HG02642 (cell line): Measurements from ENCODE around the gene RNF224.

ENCODE experiments used
- ATAC-seq: cut with Tn5 transposase; IDR thresholded peaks from one replicate; pipeline ENCODE4 v1.9.1; 2021; ENCODE audit warnings: mild to moderate bottlenecking; ENCODE audit not compliant: unreplicated experiment, poor library complexity

Gene RNF224

GRCh38 chr9:137268538-137269201 is 41.4 kb downstream of the RNF224 start:
- no peak for ATAC-seq

- ATAC-seq, result no peak
These were observed 42.0 kb downstream of the RNF224 start for GRCh38 chr9:137269231-137269772.

DNA sequence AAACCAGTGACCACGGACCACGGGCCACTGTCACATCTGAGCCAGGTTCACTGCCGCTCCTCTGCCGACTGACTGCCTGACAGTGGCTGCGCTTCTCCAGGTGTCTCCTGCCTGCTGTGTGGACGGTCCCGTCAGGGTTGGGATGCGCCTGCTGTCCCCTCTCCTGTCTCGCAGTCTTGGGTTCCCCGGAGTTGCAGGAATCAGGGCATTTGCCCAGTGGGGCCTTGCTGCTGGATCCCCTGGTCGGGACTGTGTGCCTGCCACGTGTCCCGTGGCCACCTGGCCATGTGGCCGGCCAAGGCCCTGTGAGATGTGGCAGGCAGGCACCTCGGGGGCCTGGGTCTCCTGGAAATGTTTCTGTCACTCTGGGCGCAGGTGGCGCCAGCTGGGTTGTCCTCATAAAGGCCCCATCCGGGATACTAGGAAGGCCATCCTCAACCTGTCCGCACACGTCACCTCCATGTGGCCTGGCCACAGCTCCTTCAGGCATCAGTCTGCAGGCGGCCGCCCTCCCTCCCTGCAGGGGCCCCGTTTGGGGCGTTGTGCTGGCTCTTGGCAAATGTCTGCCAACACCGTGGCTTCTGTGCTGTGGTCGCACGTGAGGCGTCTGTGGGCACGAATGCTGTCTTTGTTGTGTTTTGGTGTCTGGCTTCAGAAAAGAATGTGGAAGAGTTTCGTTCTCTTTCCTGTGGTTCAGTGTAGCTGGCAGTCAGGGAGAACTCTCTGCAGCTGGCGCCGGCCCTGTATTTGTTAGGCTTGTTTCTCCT is 43.8 kb downstream of the RNF224 start:
- no peak for ATAC-seq

DNA sequence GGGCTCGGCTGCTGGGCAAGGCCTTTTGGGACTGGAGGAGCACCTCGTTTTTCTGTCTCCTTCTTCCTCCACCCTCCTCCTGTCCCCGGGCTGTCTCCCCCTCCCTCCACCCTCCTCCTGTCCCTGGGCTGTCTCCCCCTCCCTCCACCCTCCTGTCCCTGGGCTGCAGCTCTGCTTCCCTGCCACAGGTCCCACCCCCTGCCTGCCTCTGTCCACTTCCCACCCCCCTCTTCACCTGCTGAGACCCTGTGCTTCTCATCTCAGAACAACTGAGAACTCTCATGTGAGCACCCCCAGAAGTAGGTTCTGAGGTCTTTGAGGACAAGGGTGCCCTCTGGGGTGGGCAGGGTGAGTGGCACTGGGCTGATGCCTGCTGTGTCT is 44.4 kb downstream of the RNF224 start:
- no peak for ATAC-seq

- ATAC-seq, result no peak
These were observed 45.2 kb downstream of the RNF224 start for GRCh38 chr9:137272241-137273094.

GRCh38 chr9:137273095-137273490 is 45.8 kb downstream of the RNF224 start:
- no peak for ATAC-seq

DNA sequence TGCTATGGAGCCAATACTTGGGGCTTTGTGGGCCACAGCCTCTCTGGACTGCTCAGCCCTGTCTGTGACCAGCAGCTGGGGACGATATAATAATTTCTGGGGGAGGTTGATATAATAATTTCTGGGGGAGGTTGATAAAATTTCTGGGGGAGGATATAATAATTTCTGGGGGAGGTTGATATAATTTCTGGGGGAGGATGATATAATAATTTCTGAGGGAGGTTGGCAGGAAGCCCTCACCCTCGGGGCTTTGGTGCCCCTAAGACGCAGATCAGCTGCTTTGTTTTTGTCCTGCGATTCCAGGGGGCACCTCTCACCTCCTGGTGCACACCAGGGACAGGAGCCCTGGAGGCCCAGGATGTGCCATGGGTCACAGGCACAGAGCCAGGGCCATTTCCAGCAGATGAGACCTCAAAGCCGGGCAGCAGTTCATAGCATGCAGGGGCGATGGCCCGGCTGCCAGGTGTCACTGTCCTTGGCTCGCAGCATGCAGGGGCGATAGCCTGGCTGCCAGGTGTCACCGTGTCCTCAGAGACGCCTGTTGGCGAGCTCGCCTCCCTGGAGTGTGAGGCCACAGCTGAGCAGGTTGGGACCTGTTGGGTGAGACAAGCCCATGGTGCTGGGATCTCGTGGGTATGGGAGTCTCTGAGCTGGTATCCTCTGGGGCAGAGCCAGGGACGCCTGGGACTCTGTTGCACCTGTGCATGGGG is 46.5 kb downstream of the RNF224 start:
- no peak for ATAC-seq

GRCh38 chr9:137275203-137275587 is 47.9 kb downstream of the RNF224 start:
- no peak for ATAC-seq

- no peak for ATAC-seq
These were observed 48.5 kb downstream of the RNF224 start for GRCh38 chr9:137275588-137276472.

DNA sequence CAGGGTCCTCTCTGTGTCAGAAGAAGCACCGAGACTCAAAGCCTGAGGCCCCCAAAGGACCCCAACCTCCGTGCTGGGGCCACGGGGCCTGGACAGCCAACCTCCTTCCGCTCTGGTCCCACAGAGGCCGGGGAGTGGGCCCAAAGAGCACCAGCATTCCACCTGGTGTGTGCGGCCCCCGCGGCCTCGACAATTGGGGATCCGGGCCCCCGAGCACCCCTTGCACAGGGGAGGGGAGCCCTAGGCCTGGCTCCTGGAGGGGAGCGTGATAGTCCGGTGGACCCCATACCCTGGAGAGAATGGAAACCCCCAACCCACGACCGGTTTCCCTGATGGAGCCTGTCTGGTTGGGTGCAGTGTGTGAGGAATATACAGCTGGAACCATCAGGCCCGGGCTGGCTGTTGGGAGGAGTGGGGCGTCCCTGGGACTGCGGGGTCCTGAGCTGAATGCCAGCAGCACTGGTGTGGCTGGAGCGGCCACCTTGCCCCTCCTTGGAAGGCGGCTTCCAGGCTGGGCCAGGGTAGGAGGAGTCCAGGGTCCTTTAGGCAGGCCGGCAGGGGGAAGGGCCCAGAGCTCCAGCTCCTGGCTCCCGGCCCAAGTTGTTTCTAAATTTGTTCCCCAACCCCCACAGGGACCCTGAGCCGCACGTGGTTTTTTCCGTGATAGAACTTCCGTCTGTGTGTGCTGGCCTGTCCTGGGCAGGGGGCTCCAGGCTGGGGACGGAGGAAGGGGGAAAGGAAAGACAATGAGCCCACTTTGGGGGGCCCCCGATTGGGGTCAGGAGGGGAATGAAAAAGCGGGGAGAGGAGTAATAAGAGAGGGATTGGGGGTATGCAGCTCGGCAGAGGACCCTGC is 49.4 kb downstream of the RNF224 start:
- peak; percentile 4 for ATAC-seq

DNA sequence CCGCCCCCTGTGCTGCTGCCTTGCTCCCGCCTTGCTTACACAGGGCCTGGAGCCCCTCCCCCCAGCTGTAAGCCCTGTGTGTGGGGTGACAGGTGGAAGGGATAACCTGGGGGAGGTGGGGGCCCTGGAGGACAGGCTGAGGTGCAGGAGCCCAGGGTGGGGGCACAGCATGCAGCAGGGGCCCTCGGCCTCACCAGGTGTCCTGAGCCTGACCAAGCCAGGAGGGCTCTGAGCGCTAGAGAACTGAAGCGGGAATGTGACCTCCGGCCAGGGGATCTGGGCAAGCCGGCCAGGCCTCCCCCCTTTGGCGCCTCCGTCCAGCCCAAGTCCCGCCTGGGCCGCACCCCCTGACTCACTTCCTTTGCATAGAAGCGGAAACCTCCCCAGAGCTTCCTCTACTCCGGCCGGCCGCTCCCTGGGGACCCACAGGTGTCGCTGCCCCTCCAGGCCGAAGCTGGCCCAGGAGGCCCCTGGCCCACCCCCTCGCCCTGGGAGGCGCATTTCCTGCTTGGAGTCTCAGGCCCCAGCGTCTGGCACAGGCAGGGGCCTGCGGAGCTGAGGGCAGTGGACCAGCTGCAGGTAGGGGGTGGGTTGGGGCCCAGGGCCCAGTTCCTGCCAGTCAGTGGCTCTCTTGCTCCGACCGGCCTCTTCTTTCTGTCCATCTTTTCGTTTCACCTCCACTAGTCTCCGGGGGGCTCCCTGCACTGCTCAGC is 50.2 kb downstream of the RNF224 start, which contains the start of gene TOR4A:
TSS of gene TOR4A (plus strand) at position 398 of the 713 bp plus-strand sequence. CDS start 964 bp downstream, outside the sequence.
- ATAC-seq, result peak; percentile 60

DNA sequence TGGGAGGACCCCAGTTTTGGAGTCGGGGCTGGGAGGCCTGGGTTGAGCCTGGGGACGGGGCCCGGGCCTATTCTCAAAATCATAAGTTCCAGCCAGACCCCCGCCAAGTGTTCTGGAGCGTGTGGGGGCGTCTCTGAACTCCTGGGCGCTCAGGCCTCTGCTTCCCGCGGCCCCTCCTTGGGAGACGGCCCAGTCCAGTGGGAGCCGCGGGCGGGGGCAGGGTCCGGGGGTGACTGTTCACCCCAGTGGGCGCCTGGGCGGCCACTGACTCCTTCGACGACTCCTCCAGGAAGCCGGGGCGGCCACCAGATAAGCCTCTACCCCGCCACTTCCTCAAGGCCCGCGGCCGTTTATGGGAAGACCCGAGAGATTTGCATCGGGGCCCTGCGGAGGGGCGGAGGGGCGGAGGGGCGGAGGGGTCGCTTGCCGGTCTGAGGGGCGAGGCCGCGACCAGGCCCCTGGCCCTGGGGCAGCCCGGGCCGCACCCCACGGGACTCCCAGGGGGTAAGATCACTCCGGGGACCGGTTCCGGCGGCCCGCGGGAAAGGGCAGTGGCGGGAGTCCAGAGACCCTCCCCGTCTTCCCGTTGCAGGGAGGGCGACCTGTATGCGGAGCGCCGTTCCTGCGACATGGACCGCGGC is 50.9 kb downstream of the RNF224 start:
- no peak for ATAC-seq
